GM18907 (cell line): ENCODE measurements around the gene SMO.
A peak's percentile ranks its signal among the peaks of the same experiment; 100 is the strongest.
"Not testable (repeated sequence)": the region's sequence is repeated elsewhere in the genome, so short reads cannot be mapped to it uniquely, and the experiment has no call there.

Experiments used
- ATAC-seq: cut with Tn5 transposase; IDR thresholded peaks from one replicate; pipeline ENCODE4 v1.9.1; 2021; ENCODE audit warnings: mild to moderate bottlenecking, moderate library complexity; ENCODE audit not compliant: unreplicated experiment

The SMO gene

GRCh38 chr7:129169171-129169671, 19.2 kb upstream of the SMO start:
- ATAC-seq = no peak

DNA sequence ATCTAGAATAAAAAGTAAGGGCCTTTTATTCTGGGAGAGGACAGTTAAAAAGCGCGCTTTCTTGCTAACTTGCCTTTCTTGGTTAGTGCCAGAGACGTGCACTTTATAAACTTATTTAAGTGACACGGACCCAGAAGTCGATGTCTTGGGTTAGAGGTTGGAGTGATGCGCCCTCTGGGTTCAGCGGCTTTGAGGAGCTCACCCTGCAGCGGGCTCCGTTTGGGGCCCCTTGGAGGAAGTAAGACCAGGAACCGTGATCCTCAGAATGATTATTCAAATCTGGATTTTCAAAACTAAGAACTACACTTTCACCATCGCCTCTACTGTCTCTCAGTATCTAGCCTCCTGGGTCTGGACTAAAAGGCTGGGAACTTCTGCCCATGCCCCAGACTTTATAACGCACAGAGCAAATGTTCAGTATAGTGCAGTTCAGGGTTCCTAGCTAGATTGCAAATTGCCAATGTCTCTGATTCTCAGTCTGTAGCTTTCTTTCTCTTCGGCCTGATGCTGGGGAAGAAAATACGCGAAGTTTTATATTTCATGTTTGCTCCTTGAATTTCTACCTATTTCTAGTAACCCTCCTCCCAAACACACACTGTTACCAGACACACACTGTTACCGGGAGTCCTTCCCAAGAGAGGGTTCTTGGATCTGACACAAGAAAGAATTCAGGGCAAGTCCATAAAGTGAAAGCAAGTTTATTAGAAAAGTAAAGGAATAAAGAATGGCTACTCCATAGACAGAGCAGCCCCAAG, 18.6 kb upstream of the SMO start:
- ATAC-seq = peak; percentile 61

GRCh38 chr7:129170441-129171021, 17.9 kb upstream of the SMO start:
- ATAC-seq = no peak

- not testable (repeated sequence) for ATAC-seq
These were observed 14.6 kb upstream of the SMO start for GRCh38 chr7:129173861-129174260.

GRCh38 chr7:129176916-129177710, 11.3 kb upstream of the SMO start:
- no peak for ATAC-seq

DNA sequence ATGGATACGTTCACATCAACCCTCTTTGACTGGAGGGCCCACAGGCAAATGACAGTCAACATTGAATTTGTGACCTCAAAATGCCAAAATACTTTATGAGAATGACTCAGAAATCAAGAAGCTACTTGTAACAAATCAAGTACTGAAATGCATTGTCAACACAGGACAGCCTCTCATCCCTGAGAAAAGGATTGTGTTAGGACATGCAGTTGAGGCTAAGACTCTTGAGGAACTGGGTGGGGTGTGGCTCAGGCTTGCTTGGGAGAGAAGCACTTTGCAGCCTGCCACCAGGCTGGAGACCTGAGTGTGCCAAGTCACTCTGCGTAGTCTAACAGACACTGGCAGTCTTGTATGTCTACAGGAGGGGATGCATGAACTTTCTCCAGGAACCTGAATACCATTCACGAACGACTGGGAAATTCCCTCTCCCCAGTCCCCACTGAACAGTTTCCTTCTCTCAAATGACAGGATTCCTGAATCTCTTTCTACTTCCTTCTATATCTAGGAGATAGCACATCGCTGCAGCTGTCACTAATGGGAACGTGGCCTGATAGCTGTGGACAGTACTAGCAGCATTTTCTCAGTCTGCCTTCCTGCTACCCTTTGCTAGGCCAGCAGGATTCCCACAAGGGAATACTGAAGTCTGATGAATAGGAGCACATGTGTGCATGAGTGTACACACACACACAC, 3.3 kb upstream of the SMO start:
- ATAC-seq = no peak

DNA sequence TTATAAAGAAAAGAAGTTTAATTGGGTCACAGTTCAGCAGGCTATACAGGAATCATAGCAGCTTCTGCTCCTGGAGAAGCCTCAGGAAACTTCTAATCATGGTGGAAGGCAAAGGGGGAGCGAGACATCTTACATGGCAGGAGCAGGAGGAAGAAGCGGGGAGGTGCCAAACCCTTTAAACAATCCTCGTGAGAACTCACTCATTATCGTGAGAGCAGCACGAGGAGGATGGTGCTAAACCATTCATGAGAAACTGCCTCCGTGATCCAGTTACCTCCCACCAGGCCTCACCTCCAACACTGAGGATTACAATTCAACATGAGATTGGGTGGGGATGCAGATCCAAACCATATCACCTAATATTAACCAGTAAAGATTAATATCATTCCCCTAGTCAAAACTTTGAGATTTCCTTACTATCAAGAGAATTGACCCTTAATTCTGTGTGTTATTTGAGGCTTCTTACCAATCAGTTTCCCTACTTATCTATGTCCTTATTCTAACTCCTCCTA, 1.6 kb upstream of the SMO start:
- ATAC-seq = no peak

GRCh38 chr7:129187681-129188371, 607 bp upstream of the SMO start:
- no peak for ATAC-seq

- no peak for ATAC-seq
These were observed 643 bp downstream of the SMO start for GRCh38 chr7:129188892-129189660.

GRCh38 chr7:129189661-129190310, 1.4 kb downstream of the SMO start:
- no peak for ATAC-seq

- ATAC-seq = no peak
These were observed 2.8 kb downstream of the SMO start for GRCh38 chr7:129191272-129191671.

DNA sequence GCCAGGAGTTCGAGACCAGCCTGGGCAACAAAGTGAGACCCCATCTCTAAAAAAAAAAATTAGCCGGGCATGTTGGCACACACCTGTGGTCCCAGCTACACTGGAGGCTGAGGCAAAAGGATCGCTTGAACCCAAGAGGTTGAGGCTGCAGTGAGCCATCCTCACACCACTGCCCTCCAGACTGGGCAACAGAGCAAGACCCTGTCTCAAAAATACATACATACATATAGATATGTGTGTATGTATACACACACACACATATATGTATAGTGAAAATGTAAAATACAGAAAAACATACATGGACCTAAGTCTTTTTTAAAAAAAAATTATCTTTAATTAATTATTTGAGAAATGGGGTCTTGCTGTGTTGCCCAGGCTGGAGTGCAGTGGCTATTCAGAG, 5.5 kb downstream of the SMO start:
- no peak for ATAC-seq

DNA sequence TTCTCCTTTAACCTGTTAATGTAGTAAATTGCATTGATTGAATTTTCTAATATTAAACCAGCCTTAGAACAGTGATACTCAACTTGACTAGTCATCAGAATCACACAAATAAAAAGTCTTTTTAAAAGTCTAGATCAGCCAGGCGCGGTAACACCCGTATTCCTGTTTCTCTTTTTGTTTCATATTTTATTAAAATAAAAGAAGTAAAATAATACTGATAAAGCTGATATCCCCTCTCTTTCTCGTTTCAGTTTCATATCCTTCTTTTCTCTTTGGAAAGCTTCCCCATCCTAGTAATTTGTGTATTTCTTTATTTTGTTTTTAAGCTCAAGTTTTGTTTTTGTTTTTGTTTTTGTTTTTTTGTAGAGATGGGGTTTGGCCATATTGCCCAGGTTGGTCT, 9.3 kb downstream of the SMO start:
- ATAC-seq = no peak

DNA sequence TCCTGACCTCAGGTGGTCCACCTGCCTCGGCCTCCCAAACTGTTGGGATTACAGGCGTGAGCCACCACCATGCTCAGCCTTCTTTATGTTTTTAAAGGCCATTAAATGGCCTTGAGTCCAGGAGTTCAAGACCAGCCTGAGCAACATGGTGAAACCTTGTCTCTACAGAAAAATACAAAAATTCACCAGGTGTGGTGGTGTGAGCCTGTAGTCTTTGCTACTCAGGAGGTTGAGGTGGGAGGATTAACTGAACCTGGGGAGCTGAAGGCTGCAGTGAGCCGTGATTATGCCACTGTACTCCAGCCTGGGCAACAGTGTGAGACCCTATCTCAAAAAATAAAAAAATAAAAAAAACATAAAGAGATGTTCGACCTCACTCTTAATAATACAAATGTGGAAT, 11.0 kb downstream of the SMO start:
- ATAC-seq = no peak

DNA sequence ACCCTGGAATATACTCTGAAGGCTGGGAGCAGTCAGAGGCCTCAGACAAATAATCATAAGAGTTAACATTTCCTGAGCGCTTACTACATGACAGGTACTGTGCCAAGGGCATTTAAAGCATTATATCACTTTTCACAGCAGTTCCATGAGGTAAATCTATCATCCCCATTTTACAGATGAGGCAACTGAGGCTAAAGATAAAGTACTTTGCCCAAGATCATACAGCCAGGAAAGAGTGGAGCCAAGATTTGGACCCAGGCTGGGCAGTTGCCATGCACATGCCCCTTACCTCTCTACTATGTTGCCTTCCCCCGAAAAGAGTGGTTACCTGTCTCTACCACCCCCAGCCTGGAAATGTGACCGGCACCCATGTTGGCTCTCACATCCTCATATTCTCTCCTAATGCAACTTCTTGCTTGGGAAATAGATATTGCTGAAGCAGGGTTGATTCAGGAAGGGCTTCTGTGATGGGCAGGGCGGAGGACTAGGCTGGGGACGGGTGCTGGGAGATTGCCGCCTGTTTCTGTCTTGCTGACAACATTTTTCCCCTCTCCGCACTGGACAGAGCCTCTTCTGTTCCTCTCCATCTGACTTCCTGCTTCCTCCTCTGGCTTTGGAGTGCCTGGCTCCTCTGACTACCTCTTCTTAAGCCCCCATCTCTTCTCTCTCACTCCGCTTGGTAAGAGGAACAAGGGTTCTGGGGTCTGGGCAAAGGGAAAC, 13.8 kb downstream of the SMO start:
- no peak for ATAC-seq

GRCh38 chr7:129203050-129203741, 14.8 kb downstream of the SMO start:
- no peak for ATAC-seq

DNA sequence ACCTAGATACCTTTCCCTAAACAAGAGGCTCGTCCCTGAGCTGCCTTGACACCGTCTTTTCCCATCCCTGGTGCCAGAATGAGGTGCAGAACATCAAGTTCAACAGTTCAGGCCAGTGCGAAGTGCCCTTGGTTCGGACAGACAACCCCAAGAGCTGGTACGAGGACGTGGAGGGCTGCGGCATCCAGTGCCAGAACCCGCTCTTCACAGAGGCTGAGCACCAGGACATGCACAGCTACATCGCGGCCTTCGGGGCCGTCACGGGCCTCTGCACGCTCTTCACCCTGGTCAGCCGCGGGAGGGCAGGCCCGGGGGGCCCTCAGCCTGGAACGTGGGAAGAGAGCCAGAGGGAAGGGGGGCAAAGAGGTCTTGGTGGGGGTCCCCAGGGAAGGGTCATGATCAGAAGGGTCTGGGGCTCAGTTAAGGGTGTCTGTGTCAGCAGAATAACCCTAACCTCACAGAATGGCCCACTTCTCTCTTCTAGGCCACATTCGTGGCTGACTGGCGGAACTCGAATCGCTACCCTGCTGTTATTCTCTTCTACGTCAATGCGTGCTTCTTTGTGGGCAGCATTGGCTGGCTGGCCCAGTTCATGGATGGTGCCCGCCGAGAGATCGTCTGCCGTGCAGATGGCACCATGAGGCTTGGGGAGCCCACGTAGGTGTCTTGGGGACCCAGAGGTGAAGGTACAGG, 16.8 kb downstream of the SMO start:
- no peak for ATAC-seq
